HT1080 (cell line): ENCODE data around the gene METTL22. TPM values are rescaled to one million over a fixed set of nuclear protein-coding genes. Genes with fewer than 3 reads are reported as not detected.

Source experiments
- DNase-seq: peaks from one replicate; pipeline ENCODE4 v3.0.0-alpha.2; 2015; ENCODE audit warnings: low read depth
- polyA plus RNA-seq, 2 experiments: library from polyadenylated mRNA; depleted of rRNA; stranded (reverse); fragments of >200 nt; gene quantifications; 2 replicates each; pipeline ENCODE4 v1.2.3, GENCODE V29; 2015
- total RNA-seq: library from RNA; depleted of rRNA; stranded (reverse); fragments of >200 nt; shearing (Covaris generic); gene quantifications from 2 replicates; pipeline ENCODE4 v1.2.3, GENCODE V29; 2014; rRNA removed

METTL22 gene, protein sequence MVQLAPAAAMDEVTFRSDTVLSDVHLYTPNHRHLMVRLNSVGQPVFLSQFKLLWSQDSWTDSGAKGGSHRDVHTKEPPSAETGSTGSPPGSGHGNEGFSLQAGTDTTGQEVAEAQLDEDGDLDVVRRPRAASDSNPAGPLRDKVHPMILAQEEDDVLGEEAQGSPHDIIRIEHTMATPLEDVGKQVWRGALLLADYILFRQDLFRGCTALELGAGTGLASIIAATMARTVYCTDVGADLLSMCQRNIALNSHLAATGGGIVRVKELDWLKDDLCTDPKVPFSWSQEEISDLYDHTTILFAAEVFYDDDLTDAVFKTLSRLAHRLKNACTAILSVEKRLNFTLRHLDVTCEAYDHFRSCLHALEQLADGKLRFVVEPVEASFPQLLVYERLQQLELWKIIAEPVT
- total RNA-seq = 17.0 and 25.8 TPM in 2 replicates
- polyA plus RNA-seq (2015; cell fraction: cytosol; rRNA removed) = 15.9 and 21.1 TPM in 2 replicates
- 37.3 and 52.5 TPM in 2 replicates for polyA plus RNA-seq (2015; cell fraction: nucleus; rRNA removed)

DNA sequence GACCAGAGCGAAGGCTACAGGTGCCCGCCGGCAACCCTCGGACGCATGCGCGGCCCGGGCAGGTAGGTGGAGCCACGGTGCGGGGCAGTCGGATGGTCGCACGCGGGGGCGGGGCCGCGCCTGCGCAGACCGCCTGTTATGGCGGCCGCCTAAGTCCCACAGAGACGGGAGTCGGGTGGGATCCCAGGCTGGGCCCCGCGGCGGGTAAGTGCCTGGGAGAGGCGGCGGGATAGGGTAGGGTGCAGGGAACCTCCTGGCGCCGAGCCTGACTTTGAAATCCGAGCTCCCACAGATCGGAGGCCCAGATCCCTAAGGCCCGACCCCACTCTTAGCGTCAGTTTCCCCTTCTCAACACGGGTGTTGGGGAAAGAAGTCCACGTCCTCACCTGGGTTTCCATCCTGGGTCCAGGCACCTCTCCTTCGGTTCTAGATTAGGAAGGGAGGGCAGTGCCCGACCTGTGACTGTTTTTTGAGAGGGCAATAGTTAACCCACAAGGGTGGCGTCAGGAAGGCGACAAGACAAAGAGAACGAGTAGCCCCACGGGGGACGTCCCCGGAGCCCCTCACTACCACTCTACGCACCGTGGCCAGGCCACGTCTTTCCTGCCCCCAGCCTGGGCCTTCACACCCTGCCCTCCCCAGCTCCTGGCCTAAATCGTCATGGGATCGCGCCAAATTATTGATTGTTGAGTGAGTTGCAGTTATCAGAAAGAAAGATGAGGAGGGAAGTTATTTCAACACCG, at the start of gene METTL22:
Gene METTL22, plus strand, starts transcription at position 127 of the 743 bp plus-strand sequence. CDS start 3,968 bp downstream, outside the sequence.
- peak; percentile 72 for DNase-seq

DNA sequence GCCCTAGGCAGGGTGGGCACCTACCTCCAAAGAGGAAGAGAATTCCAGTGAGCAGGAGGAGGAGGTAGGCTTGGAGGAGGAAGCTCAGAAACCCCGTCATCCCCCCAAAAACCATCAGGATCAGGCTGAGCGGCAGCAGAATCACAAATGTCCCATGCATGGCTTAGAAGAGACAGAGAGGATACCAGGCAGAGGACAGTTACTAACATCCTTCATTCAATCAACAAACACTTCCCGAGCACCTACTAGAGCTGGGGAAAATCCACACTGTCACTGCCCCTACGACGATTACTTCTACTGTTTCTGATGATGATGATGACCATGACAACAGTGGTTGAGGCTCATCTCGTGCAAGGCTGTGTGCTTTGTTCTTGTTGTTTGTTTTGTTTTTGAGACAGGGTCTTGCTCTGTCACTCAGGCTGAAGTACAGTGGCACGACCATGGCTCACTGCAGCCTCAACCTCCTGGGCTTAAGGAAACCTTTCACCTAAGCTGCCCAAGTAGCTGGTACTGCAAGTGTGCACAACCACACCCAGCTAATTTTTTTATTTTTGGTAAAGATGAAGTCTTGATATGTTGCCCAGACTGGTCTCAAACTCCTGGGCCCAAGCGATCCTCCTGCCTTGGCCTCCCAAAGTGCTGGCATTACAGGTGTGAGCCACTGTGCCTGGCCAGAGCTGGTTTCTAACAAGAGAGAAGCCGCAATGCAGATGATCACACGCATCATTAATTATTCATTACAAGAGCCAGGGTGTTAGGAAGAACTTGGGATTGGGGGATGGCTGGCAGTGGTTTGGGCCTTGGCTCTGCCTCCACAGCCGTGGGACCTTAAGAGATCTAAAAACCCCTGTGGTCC, 49.2 kb upstream of the METTL22 start:
- no peak for DNase-seq

DNA sequence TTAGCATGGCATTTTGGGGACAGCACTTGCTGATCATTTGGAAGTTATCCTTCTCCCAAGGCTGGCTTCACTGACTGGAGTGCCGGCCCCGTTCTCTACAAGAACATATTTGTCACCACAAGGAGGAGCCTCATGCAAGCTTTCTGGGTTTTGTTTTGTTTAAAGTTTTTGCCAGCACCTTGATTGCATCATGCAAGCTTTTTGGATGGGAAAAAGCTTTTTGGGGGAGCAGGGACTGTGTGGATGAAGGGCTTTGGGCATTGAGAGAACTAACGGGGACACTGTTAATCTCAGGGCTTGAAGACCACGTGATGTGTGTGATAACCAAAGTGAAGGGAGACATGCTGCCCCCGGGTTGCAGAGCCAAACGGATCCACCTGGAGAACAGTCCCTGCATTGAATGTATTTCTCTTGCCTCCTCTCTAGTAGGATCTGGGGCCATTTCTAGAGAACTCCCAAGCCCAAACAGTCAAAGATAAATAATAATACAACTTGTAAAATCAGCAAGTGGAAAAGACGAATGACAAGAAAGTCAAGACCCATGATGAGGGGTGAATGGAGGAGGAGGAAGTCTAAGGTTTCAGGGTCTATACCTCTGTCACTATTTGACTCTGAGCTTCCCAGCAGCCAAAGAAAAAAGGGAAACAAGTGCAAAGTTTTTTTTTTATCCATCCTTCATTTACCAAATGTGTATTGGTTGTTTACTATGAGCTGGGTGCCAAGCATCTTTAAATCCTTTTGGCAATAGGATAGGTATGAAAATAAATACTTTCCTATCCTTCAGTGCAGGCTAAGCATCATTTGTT, 48.4 kb upstream of the METTL22 start:
- peak; percentile 27 for DNase-seq

DNA sequence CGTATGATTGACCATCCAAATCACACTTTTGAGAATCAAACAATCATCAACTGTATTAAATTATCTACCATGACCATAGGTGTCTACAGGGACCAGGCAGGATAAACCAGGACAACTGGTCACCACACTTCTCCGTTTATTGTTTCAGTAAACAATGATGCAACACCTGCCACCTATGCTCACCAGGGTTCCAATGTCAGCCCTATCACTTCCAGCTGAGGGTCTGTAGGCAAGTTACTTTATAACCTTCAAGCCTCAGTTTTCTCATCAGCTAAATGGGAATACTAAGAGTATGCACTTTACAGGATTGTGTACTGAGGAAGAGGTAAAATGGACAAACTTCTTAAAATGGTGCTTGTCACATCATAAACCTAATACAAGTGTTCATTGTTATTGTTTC, 46.1 kb upstream of the METTL22 start:
- DNase-seq = no peak

DNA sequence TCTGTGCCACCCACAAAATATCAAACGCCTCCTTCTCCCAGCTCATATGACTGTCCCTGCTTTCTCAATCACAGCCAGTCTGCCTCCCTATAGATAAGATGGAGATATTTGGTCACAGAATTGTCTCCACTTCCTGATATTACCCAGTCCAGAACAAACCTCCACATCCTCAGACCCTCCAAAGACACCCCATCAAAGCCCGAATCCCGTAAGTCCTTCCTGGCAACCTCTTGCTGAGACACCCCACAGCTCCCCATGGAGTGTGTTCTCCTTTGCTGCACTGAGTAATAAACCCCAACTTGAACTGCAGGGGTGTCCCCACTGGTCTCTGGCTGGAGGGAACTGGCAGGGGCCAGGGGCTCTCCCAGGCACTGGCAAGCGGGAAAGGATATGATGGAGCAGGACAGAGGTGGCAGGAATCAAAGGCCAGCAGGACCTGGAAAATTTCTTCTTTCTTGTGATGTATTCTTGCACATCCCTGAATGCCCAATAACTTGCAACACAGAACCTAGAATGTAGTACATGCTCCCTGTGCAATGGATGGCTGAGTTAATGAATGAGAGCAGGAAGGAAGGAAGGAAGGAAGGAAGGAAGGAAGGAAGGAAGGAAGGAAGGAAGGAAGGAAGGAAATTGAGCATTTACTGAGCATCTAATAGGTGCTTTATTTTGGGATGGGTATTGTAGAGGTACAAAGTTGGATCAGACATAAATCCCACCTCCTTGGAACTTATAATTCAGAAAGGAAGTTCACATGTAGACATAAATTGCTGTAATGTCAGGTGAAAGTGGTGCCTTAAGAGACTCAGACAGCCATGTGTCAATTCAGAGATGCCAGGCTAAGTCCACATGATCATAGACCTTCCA, 45.1 kb upstream of the METTL22 start:
- DNase-seq = no peak

DNA sequence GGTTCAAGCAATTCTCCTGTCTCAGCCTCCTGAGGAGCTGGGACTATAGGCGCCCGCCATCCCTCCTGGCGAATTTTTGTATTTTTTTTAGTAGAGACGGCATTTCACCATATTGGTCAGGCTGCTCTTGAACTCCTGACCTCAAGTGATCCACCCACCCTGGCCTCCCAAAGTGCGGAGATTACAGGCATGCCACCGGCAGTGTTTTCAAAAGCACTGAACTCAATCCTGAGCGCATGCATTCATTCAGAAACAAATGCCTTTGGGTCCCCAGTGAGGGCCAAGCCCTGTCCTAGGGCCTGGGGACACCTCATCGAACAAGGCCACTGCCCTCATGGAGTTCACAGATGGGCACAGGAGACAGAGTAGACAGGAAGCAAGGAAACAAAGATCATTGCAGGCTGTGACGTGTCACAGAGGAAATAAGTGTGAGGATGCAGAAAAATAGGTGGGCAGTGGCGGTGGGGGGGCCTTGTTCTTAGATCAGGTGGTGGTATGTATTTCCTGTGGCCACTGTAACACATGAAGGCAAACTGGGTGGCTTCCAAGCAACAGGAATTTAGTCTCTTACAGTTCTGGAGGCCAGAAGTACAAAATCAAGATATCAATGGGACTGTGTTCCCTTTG, 43.7 kb upstream of the METTL22 start:
- no peak for DNase-seq

DNA sequence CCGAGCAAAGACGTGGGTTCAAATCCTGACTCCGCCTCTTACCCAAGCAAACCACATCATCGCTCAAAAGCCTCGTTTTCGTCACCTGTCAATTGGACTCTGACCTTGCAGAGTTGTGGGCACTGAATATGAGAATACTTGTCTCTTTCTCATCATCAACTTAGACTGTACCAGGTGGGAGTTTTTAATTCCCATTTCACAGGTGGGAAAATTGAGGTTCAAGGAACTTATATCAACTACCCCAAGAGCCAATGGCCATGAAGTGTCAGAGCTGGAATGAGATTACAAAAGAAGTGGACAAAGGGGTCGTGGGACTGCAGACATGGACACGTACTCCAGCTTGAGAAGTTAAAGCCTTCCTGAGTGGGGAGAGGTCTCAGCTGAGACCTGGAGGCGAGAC, 41.9 kb upstream of the METTL22 start:
- DNase-seq = no peak

DNA sequence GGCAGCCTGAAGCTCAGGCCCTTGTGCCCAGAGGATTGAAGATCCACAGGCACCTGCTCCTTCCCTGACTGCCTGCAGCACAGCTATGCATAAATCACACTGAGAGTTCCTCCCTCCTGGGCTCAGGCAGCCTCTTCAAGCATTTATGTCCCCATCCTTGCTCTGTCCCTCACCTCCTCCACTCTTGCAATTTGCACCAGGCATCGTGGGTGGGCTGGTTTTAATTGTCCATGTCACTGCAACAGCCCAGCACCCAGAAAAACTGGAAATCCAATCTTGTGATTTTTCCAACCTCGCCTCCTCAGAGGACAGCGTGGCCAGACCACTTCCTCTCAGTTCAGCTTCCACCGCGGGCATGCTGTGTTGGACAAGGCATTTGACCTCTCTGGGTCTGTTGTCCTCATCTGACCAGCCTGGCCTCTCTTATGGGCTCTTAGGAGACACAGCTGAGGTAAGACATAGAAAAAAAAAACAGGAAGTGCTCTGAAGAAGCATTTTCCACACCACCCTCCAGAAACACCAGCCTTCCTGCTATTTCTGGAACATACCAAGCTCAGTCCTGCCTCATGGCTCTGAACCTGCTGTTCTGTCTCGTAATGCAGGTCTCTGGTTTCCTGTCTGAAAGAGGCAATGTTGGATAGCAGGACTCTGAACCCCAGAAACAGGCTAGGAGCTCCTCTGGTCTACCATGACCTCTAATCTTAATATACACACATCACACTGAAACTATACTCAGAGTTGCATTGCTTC, 39.5 kb upstream of the METTL22 start:
- peak; percentile 12 for DNase-seq

DNA sequence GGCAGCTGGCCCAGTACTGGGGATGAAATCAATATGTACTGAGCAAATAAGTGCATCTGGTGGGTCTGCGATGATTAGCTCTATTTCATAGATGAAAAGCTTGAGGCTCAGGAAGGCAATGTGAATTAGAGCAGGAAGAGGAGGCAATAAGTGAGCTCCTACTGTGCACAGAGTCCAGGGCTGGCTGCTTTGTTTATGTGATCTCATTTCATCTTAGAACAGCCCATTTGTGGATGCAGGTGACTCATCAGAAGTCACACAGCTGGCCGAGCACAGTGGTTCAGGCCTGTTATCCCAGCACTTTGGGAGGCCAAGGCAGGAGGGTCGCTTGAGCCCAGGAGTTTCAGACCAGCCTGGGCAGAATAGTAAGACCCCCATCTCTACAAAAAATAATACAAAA, 38.3 kb upstream of the METTL22 start:
- peak; percentile 49 for DNase-seq

DNA sequence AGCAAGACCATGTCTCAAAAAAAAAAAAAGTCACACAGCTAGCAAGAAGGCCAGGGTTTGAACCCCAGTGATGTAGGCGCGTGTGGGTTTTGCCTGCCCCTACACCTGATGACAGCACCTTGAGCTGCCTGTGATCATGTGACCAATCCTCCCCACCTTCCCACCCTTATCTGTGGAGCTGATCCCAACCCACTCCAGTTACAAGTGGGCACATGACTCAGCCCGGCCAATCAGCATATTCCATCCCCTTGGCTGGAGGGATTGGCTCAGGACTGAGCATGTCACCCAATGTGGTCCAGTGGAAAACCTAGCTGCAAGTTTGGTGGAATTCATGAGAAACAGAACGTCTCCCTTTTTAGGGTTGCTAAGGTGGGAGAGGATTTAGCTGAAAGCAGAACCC, 37.8 kb upstream of the METTL22 start:
- no peak for DNase-seq

DNA sequence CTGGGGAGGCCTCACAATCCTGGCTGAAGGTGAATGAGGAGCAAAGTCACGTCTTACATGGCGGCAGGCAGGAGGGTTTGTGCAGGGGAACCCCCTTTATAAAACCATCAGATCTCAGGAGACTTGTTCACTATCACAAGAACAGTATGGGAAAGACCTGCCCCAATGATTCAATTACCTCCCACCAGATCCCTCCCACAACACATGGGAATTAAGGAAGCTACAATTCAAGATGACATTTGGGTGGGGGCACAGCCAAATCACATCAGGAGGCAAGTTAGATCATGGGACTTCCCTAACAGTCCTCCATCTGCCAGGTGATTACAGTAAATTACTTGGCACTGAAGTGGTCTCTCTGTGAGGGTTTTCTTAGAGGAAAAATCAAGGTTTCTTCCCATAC, 36.5 kb upstream of the METTL22 start:
- DNase-seq = no peak

DNA sequence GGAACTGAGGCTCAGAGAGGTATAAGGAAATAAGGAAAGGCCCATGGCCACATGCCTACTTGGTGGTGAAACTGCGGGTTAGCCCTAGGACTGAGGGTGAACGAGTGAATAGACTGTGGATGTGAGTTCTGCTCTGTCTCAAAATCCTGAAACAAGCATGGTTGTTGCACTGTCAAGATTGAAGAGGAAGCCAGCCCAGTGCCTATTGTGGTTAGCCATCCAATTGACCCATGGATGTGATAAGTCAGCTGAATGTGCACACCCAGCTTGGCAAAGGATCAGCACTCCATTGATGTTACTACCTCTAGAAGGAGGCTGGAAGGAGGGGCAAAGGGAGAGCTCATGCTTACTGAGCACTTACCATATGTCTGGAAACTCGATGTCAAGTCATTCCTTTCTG, 35.6 kb upstream of the METTL22 start:
- DNase-seq = no peak

DNA sequence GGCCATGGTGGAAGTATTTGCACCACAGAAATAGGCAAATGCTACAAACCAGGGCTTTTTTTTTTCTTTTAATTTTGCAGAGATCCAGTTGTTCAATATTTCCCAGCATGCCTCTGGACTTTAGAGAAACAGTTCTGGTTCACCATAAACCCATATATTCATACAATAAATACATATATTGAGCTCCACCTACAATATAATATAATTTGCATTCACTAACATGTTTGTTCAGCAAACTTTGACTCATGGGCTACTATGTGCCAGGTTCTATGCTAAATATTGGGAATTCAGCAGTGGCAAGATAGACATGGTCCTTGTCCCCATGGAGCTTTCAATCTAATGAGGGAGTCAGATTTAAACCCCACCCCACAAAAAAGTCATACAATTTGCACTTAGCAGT, 34.4 kb upstream of the METTL22 start:
- DNase-seq = no peak

DNA sequence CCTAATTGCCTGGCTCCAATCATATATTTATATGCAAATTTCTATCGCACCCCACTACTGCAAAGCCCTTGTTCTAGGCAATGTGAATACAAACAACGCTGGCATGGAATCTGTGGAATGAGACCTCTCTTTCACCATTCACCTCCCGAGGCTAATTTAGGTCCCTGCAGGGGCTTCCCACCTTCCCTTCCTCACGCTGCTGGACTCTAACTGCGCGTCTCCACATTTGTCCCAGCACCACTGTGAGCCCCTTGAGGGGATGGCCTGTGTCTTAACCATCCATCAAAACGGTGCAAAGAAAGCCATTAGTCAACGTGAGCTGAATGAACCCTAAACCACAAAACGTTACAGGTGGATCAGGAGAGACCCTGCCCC, 32.8 kb upstream of the METTL22 start:
- no peak for DNase-seq

DNA sequence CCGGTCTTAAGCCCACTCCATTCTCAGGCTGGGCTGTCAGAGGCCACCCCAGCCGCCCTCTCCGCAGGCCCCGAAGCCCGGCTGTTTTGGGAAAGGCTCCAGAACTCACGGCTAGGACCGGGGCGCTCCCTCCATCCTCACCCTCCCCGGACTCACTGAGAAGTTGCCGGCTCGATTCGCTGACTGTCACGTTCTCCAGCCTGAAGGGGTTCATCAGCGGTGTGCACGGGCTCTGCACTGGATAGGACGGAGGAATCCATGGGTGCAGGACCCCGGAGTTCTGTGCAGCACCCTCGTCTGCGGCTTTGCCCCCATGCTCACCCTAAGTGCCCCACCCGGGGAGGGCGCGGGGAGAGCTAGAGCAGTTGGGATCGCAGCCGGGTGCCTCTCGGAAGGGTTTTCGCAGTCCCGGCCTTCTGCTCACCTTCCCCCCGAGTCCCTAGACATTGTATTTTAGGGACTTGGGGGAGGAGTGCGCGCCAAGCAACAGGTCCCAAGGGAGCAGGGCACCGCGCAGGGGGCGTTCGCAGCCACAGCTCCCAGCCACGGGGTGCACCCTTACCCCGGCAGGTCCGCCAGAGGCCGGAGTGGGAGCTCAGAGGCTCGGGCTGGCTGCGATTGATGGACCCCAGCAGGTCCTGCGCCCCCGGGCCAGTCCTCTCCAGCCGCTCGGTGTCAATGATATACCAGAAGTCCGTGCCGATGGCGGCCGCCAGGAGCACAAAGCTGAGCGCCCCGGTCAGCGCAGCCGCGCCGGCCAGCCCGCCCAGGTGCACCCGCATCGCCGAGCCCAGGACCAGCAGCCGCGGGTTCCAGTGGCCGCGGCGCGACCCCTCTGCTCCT, 32.2 kb upstream of the METTL22 start:
- DNase-seq = no peak

DNA sequence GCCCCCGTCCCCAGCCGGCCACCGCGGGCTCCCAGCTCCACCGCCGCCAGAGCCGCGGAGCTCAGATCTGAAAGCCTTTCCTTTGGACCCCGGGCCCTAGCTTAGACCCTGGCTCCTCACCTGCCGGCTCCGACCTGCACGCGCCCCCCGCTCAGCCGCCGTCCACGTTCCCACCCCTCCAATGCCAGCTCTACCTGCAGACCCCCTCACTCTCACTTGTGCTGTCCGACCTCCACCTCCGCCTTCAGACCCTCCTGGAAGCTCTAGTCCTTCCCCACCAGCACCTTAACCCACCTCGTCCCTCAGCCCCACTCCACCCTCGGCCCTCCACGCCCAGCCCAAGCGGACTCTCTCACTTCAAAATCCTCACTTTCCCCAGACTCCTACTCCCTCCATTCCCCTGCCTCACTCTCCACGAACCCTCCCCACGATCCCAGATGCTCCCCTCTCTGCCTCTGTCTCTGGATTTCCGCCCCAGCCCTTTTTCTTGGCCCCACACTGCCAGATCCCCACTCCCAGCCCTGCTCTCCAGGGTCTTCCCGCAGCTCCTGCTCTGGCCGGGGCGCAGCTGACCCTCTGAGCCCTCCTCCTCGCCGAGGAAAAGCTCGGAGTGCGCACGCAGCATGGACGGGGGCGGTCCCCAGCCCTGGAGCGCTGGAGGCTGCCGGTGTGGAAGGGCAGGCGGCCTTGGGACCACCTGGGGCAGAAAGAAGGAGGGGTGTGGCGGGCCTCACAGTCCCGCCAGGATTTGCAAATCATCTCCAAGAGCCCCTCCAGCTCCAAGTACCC, 31.4 kb upstream of the METTL22 start, which contains the start of gene TMEM114:
Gene TMEM114, minus strand, starts transcription at position 612 of the 789 bp plus-strand sequence. CDS start 673 bp downstream, outside the sequence.
- DNase-seq = no peak

DNA sequence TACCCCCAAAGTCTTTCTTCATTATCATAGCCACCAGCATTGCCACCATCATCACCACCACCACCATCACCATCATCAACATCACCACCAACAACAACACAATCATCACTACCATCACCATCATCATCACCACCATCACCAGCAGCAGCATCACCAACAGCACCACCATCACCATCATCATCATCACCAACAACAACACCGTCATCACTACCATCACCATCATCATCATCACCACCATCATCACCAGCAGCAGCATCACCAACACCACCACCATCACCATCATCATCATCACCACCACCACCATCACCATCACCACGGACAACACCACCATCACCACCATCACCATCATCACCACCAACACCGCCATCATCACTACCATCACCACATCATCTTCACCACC, 30.7 kb upstream of the METTL22 start:
- DNase-seq = no peak
